GM23338 (cell line): ENCODE data around the gene ANKRD44.

Experiments
- ETS1 ChIP-seq: IDR thresholded peaks from 2 replicates; pipeline ENCODE4 v1.6.1; 2016; ENCODE audit warnings: antibody characterized with exemption
- EZH2 ChIP-seq: fragments of 200-600 bp; sonication (generic); IDR thresholded peaks from one replicate; pipeline ENCODE4 v1.8.0; 2017; ENCODE audit warnings: antibody characterized with exemption, mild to moderate bottlenecking, low read depth; ENCODE audit not compliant: unreplicated experiment
- EZH2phosphoT487 ChIP-seq: fragments of 200-600 bp; sonication (generic); IDR thresholded peaks from one replicate; pipeline ENCODE4 v1.8.1; 2018; ENCODE audit warnings: antibody characterized with exemption; ENCODE audit not compliant: unreplicated experiment
- JUNB ChIP-seq: IDR thresholded peaks from one replicate; pipeline ENCODE4 v1.6.1; 2016; ENCODE audit warnings: antibody characterized with exemption; ENCODE audit not compliant: unreplicated experiment
- NANOG ChIP-seq: IDR thresholded peaks from 2 replicates; pipeline ENCODE4 v1.6.1; 2016; ENCODE audit warnings: antibody characterized with exemption, borderline replicate concordance
- POLR2AphosphoS5 ChIP-seq: IDR thresholded peaks from 2 replicates; pipeline ENCODE4 v1.6.1; 2016; ENCODE audit warnings: antibody characterized with exemption, low read depth
- STAT1 ChIP-seq: IDR thresholded peaks from one replicate; pipeline ENCODE4 v1.6.1; 2016; ENCODE audit warnings: antibody characterized with exemption; ENCODE audit not compliant: unreplicated experiment
- TF ChIP-seq, protein P1 (sequence below), 2 experiments: fragments of 200-600 bp in 1 of 2; sonication (generic) in 1 of 2; conservative IDR thresholded peaks; 2 replicates each; pipeline versions ENCODE4 v1.5.1 to v1.6.1; 2016 to 2017; ENCODE audit warnings: antibody characterized with exemption in 2 of 2, low read depth in 2 of 2, mild to moderate bottlenecking in 2 of 2, moderate library complexity in 1 of 2
- TF ChIP-seq, protein P2 (sequence below): IDR thresholded peaks from one replicate; pipeline ENCODE4 v1.6.1; 2018; ENCODE audit warnings: antibody characterized with exemption; ENCODE audit not compliant: unreplicated experiment

DNA sequence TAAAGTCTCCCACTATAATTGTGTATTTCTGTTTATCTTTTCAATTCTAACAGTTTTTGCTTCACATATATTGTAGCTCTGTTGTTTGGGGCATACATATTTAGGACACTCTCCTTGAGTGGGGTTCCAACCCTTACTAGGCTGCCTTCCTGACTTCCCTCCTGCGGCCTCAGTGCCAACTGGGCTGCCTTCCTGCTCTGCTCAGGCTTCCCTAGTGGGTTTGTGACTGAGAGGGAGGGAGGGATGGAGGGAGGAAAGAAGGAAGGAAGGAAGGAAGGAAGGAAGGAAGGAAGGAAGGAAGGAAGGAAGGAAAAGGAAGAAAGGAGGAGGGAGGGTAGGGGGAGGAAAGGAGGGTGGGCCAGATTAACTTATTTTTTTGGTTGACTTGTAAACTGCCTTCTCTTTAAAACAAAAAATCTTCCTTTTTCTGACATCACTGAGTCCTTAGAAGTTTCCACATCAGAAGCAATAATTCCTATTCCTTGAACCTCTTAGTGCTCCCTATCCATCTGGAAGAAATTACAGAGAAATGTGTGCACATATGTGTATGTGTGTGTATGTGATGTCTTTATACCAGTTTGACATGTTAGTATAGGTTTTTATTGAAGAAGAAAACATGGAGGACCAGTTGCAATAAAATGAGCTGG lies 238.7 kb downstream of the ANKRD44 start:
- TF ChIP-seq, protein P1, sequence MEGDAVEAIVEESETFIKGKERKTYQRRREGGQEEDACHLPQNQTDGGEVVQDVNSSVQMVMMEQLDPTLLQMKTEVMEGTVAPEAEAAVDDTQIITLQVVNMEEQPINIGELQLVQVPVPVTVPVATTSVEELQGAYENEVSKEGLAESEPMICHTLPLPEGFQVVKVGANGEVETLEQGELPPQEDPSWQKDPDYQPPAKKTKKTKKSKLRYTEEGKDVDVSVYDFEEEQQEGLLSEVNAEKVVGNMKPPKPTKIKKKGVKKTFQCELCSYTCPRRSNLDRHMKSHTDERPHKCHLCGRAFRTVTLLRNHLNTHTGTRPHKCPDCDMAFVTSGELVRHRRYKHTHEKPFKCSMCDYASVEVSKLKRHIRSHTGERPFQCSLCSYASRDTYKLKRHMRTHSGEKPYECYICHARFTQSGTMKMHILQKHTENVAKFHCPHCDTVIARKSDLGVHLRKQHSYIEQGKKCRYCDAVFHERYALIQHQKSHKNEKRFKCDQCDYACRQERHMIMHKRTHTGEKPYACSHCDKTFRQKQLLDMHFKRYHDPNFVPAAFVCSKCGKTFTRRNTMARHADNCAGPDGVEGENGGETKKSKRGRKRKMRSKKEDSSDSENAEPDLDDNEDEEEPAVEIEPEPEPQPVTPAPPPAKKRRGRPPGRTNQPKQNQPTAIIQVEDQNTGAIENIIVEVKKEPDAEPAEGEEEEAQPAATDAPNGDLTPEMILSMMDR (conservative IDR thresholded peaks at IDR 0.05; ENCODE audit: low read depth in 2 of 2): no peak
- TF ChIP-seq, protein P2, sequence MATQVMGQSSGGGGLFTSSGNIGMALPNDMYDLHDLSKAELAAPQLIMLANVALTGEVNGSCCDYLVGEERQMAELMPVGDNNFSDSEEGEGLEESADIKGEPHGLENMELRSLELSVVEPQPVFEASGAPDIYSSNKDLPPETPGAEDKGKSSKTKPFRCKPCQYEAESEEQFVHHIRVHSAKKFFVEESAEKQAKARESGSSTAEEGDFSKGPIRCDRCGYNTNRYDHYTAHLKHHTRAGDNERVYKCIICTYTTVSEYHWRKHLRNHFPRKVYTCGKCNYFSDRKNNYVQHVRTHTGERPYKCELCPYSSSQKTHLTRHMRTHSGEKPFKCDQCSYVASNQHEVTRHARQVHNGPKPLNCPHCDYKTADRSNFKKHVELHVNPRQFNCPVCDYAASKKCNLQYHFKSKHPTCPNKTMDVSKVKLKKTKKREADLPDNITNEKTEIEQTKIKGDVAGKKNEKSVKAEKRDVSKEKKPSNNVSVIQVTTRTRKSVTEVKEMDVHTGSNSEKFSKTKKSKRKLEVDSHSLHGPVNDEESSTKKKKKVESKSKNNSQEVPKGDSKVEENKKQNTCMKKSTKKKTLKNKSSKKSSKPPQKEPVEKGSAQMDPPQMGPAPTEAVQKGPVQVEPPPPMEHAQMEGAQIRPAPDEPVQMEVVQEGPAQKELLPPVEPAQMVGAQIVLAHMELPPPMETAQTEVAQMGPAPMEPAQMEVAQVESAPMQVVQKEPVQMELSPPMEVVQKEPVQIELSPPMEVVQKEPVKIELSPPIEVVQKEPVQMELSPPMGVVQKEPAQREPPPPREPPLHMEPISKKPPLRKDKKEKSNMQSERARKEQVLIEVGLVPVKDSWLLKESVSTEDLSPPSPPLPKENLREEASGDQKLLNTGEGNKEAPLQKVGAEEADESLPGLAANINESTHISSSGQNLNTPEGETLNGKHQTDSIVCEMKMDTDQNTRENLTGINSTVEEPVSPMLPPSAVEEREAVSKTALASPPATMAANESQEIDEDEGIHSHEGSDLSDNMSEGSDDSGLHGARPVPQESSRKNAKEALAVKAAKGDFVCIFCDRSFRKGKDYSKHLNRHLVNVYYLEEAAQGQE: no peak
- TF ChIP-seq ETS1 (no peak), NANOG (no peak), EZH2phosphoT487 (no peak), POLR2AphosphoS5 (no peak), EZH2 (no peak), STAT1 (no peak), JUNB (no peak)
